Measurements from ENCODE around the gene SAMD11.
A peak's percentile ranks its signal among the peaks of the same experiment; 100 is the strongest.

SAMD11 gene

GRCh38 chr1:910881-911721 lies 12.6 kb upstream of the SAMD11 start:
- Histone ChIP-seq H3K9me2 (replicated peaks; ENCODE audit: low read depth, low read length) (no peaks in the 10 kb centered on the region), H4K20me1 (ENCODE audit: insufficient read depth, low read length, poor library complexity, severe bottlenecking) (no peaks in the 10 kb centered on the region), H3K9ac (ENCODE audit: low read depth, low read length, poor library complexity, severe bottlenecking) (no peak overlapping the region), H3F3A (ENCODE audit: low read depth) (no peaks in the 10 kb centered on the region), H3K79me2 (ENCODE audit: insufficient read depth, low read length) (no peaks in the 10 kb centered on the region), H3K4me3 (ENCODE audit: low read length, poor library complexity, severe bottlenecking) (no peak overlapping the region), H3K9me3 (ENCODE audit: insufficient read depth, low read depth, low read length) (no peaks in the 10 kb centered on the region), H3K27me3 (ENCODE audit: insufficient read depth, low read length, poor library complexity, severe bottlenecking) (no peaks in the 10 kb centered on the region), H3K4me2 (ENCODE audit: low read depth, low read length, poor library complexity, severe bottlenecking) (no peak overlapping the region), H3K4me1 (ENCODE audit: insufficient read depth, low read length, poor library complexity, severe bottlenecking) (peaks cover 18% of the 10 kb centered on the region), H2AFZ (ENCODE audit: low read length) (no peak overlapping the region), H3K36me3 (ENCODE audit: insufficient read depth, low read length) (no peaks in the 10 kb centered on the region)
- TF ChIP-seq CTCF (conservative IDR thresholded peaks at IDR 0.05; ENCODE audit: low read length): no peak
- no peak for TF ChIP-seq EZH2phosphoT487 (IDR thresholded peaks at IDR 0.05; ENCODE audit: borderline replicate concordance)

- H3K79me2 ChIP-seq (ENCODE audit: insufficient read depth, low read length): no peaks in the 10 kb centered on the region
- no peaks in the 10 kb centered on the region for H3K9me3 ChIP-seq (ENCODE audit: insufficient read depth, low read depth, low read length)
- peaks cover 8% of the 10 kb centered on the region for H3K4me1 ChIP-seq (ENCODE audit: insufficient read depth, low read length, poor library complexity, severe bottlenecking)
- H4K20me1 ChIP-seq (ENCODE audit: insufficient read depth, low read length, poor library complexity, severe bottlenecking): no peaks in the 10 kb centered on the region
- TF ChIP-seq EZH2phosphoT487 (IDR thresholded peaks at IDR 0.05; ENCODE audit: borderline replicate concordance) (no peak), CTCF (conservative IDR thresholded peaks at IDR 0.05; ENCODE audit: low read length) (no peak)
- no peaks in the 10 kb centered on the region for H3K9me2 ChIP-seq (replicated peaks; ENCODE audit: low read depth, low read length)
- H3F3A ChIP-seq (ENCODE audit: low read depth): no peaks in the 10 kb centered on the region
- no peak overlapping the region for H3K4me3 ChIP-seq (ENCODE audit: low read length, poor library complexity, severe bottlenecking)
- H3K27me3 ChIP-seq (ENCODE audit: insufficient read depth, low read length, poor library complexity, severe bottlenecking): no peaks in the 10 kb centered on the region
- no peak overlapping the region for H2AFZ ChIP-seq (ENCODE audit: low read length)
- H3K9ac ChIP-seq (ENCODE audit: low read depth, low read length, poor library complexity, severe bottlenecking): no peak overlapping the region
- no peaks in the 10 kb centered on the region for H3K36me3 ChIP-seq (ENCODE audit: insufficient read depth, low read length)
- H3K4me2 ChIP-seq (ENCODE audit: low read depth, low read length, poor library complexity, severe bottlenecking): peak overlapping the region; percentile 15
Measured at GRCh38 chr1:911875-912739, 11.6 kb upstream of the SAMD11 start.

- no peaks in the 10 kb centered on the region for H3F3A ChIP-seq (ENCODE audit: low read depth)
- no peak overlapping the region for H3K4me3 ChIP-seq (ENCODE audit: low read length, poor library complexity, severe bottlenecking)
- TF ChIP-seq CTCF (conservative IDR thresholded peaks at IDR 0.05; ENCODE audit: low read length): no peak
- no peak for TF ChIP-seq EZH2phosphoT487 (IDR thresholded peaks at IDR 0.05; ENCODE audit: borderline replicate concordance)
- H3K79me2 ChIP-seq (ENCODE audit: insufficient read depth, low read length): no peaks in the 10 kb centered on the region
- no peaks in the 10 kb centered on the region for H4K20me1 ChIP-seq (ENCODE audit: insufficient read depth, low read length, poor library complexity, severe bottlenecking)
- no peak overlapping the region for H3K9ac ChIP-seq (ENCODE audit: low read depth, low read length, poor library complexity, severe bottlenecking)
- H2AFZ ChIP-seq (ENCODE audit: low read length): no peak overlapping the region
- H3K4me1 ChIP-seq (ENCODE audit: insufficient read depth, low read length, poor library complexity, severe bottlenecking): peaks cover 8% of the 10 kb centered on the region
- H3K9me2 ChIP-seq (replicated peaks; ENCODE audit: low read depth, low read length): no peaks in the 10 kb centered on the region
- H3K4me2 ChIP-seq (ENCODE audit: low read depth, low read length, poor library complexity, severe bottlenecking): peak overlapping the region; percentile 15
- H3K36me3 ChIP-seq (ENCODE audit: insufficient read depth, low read length): no peaks in the 10 kb centered on the region
- no peaks in the 10 kb centered on the region for H3K27me3 ChIP-seq (ENCODE audit: insufficient read depth, low read length, poor library complexity, severe bottlenecking)
- H3K9me3 ChIP-seq (ENCODE audit: insufficient read depth, low read depth, low read length): no peaks in the 10 kb centered on the region
Measured at GRCh38 chr1:912740-913301, 10.9 kb upstream of the SAMD11 start.
